Measurements from ENCODE around the gene MUC5AC.

DNA sequence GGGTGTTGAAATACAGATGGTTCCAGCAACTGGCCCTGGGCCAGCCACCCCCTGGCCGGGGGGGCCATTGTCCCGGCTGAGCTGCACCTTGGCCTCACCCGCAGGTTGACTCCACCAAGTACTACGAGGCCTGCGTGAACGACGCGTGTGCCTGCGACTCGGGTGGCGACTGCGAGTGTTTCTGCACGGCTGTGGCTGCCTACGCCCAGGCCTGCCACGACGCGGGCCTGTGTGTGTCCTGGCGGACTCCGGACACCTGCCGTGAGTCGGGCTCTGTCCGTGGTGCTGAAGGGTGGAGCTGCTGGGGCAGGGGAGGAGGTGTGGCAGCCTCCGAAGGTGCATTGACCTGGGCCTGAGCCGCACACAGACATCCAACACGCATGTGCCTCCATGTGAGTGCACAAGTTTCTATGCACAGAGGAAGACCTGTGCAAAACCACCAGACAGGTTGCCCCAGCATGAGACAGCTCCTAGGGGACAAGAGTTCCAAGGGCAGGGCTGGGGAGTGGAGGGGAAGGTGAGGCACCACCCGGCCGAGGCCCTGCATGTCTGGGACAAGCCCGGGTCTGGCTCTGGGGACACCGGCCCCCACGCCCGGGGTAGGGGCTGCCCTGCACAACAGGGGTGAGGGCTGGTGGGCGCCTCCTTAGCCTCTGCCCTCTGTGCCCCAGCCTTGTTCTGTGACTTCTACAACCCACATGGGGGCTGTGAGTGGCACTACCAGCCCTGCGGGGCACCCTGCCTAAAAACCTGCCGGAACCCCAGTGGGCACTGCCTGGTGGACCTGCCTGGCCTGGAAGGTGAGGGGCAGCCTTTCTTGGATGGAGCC is 81.2 kb downstream of the MUC5AC start:
- TF ChIP-seq, protein P1, sequence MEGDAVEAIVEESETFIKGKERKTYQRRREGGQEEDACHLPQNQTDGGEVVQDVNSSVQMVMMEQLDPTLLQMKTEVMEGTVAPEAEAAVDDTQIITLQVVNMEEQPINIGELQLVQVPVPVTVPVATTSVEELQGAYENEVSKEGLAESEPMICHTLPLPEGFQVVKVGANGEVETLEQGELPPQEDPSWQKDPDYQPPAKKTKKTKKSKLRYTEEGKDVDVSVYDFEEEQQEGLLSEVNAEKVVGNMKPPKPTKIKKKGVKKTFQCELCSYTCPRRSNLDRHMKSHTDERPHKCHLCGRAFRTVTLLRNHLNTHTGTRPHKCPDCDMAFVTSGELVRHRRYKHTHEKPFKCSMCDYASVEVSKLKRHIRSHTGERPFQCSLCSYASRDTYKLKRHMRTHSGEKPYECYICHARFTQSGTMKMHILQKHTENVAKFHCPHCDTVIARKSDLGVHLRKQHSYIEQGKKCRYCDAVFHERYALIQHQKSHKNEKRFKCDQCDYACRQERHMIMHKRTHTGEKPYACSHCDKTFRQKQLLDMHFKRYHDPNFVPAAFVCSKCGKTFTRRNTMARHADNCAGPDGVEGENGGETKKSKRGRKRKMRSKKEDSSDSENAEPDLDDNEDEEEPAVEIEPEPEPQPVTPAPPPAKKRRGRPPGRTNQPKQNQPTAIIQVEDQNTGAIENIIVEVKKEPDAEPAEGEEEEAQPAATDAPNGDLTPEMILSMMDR (IDR thresholded peaks at IDR 0.05): no peak
- no peak for TF ChIP-seq POLR2A (IDR thresholded peaks at IDR 0.05)

Data from heart left ventricle (tissue), 13 donors.